H1 (cell line): ENCODE measurements around the gene INO80.

Experiments
- CBX5 ChIP-seq: fragments of 300-800, 300-1000 bp; sonication (generic); IDR thresholded peaks from 2 replicates; pipeline ENCODE4 v1.7.1; 2016; ENCODE audit warnings: antibody characterized with exemption, low read length, low read depth
- EZH2 ChIP-seq: fragments of 200-600 bp; sonication (generic); IDR thresholded peaks from 2 replicates; pipeline ENCODE4 v1.7.1; 2012; ENCODE audit warnings: low read depth, mild to moderate bottlenecking, moderate library complexity, low read length, inconsistent platforms; ENCODE audit not compliant: severe bottlenecking
- NRF1 ChIP-seq: IDR thresholded peaks from 2 replicates; pipeline ENCODE4 v1.6.1; 2011; ENCODE audit warnings: mild to moderate bottlenecking, low read depth, low read length, improper control_type of control experiment
- RAD21 ChIP-seq, 2 experiments: IDR thresholded peaks in 1 of 2; conservative IDR thresholded peaks in 1 of 2; 2 replicates each; pipeline ENCODE4 v1.6.1; 2011; ENCODE audit warnings: low read depth in 2 of 2, low read length in 2 of 2, improper control_type of control experiment in 1 of 2, inconsistent platforms in 1 of 2, mild to moderate bottlenecking in 1 of 2, moderate library complexity in 1 of 2
- RNF2 ChIP-seq: fragments of 200-900, 300-1000 bp; sonication (generic); IDR thresholded peaks from 2 replicates; pipeline ENCODE4 v1.7.1; 2016; ENCODE audit warnings: borderline replicate concordance, low read depth, mild to moderate bottlenecking, antibody characterized with exemption, low read length; ENCODE audit not compliant: poor library complexity, severe bottlenecking; ENCODE audit errors: missing control alignments
- SIN3A ChIP-seq, 2 experiments: IDR thresholded peaks in 1 of 2; conservative IDR thresholded peaks in 1 of 2; 2 replicates each; pipeline ENCODE4 v1.6.1; 2011 to 2012; ENCODE audit warnings: low read length in 2 of 2, improper control_type of control experiment in 1 of 2, low read depth in 1 of 2, mild to moderate bottlenecking in 1 of 2
- SIRT6 ChIP-seq: IDR thresholded peaks from one replicate; pipeline ENCODE4 v1.7.1; 2012; ENCODE audit warnings: low read length, inconsistent platforms
- SP4 ChIP-seq: IDR thresholded peaks from 2 replicates; pipeline ENCODE4 v1.6.1; 2012; ENCODE audit warnings: low read length, inconsistent platforms
- TEAD4 ChIP-seq: IDR thresholded peaks from 2 replicates; pipeline ENCODE4 v1.6.1; 2012; ENCODE audit warnings: low read depth, low read length, inconsistent platforms, mixed read lengths
- ZNF274 ChIP-seq: IDR thresholded peaks from 2 replicates; pipeline ENCODE4 v1.7.0; 2012; ENCODE audit warnings: low read length, borderline replicate concordance; ENCODE audit errors: extremely low read depth
- TF ChIP-seq, protein P1 (sequence below), 3 experiments: IDR thresholded peaks; 1 replicate in 2 of 3; 2 replicates in 1 of 3; pipeline versions ENCODE4 v1.5.1 to v1.6.1; 2011; ENCODE audit warnings: low read length in 3 of 3, mild to moderate bottlenecking in 3 of 3, inconsistent platforms in 2 of 3, low read depth in 1 of 3, moderate library complexity in 1 of 3; ENCODE audit not compliant: insufficient read depth in 1 of 3; ENCODE audit errors: control extremely low read depth in 1 of 3

DNA sequence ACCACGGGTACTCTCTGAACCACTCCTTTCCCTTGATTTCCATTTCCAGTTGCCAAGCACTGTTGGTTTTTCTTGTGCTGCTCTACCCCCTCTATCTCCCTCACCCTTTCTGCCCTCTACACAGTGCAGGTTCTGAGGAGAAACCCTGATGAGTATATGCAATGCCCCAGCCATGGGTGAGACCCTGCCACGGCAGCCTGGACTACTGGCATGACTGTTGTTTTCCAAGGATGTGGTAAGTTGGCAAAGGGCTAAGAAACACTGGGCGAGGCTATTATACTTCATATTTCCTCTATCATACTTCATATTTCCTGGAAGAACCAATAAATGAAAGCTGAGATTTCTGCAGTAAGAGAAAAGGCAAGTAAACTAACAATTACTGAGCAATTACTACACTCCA is 134.9 kb downstream of the INO80 start:
- TF ChIP-seq, protein P1, sequence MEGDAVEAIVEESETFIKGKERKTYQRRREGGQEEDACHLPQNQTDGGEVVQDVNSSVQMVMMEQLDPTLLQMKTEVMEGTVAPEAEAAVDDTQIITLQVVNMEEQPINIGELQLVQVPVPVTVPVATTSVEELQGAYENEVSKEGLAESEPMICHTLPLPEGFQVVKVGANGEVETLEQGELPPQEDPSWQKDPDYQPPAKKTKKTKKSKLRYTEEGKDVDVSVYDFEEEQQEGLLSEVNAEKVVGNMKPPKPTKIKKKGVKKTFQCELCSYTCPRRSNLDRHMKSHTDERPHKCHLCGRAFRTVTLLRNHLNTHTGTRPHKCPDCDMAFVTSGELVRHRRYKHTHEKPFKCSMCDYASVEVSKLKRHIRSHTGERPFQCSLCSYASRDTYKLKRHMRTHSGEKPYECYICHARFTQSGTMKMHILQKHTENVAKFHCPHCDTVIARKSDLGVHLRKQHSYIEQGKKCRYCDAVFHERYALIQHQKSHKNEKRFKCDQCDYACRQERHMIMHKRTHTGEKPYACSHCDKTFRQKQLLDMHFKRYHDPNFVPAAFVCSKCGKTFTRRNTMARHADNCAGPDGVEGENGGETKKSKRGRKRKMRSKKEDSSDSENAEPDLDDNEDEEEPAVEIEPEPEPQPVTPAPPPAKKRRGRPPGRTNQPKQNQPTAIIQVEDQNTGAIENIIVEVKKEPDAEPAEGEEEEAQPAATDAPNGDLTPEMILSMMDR (IDR thresholded peaks at IDR 0.05; ENCODE audit: control extremely low read depth in 1 of 3, insufficient read depth in 1 of 3, low read depth in 1 of 3, low read length in 3 of 3) = no peak
- no peak for TF ChIP-seq TEAD4
- TF ChIP-seq EZH2 = no peak
- TF ChIP-seq SIN3A (conservative IDR thresholded peaks at IDR 0.05 in 1 of 2, IDR thresholded peaks at IDR 0.05 in 1 of 2; ENCODE audit: low read depth in 1 of 2, low read length in 2 of 2) = no peak
- no peak for TF ChIP-seq ZNF274
- no peak for TF ChIP-seq NRF1
- TF ChIP-seq RNF2 = no peak
- TF ChIP-seq SP4 = no peak
- no peak for TF ChIP-seq RAD21 (IDR thresholded peaks at IDR 0.05 in 1 of 2, conservative IDR thresholded peaks at IDR 0.05 in 1 of 2; ENCODE audit: low read depth in 2 of 2, low read length in 2 of 2)
- no peak for TF ChIP-seq SIRT6
- no peak for TF ChIP-seq CBX5
